HCT116 (cell line): ENCODE measurements around the gene SV2A.

ENCODE experiments used
- EGR1 ChIP-seq: IDR thresholded peaks from 2 replicates; pipeline ENCODE4 v1.6.1; 2012; ENCODE audit warnings: low read depth
- ELF1 ChIP-seq: IDR thresholded peaks from 2 replicates; pipeline ENCODE4 v1.6.1; 2012; ENCODE audit warnings: low read depth, borderline replicate concordance
- EZH2 ChIP-seq: fragments of 200-600 bp; sonication (generic); IDR thresholded peaks from 2 replicates; pipeline ENCODE4 v1.6.1; 2017; ENCODE audit warnings: antibody characterized with exemption, mixed run types
- EZH2phosphoT487 ChIP-seq: fragments of 200-600 bp; IDR thresholded peaks from 2 replicates; pipeline ENCODE4 v1.6.1; 2018; ENCODE audit warnings: antibody characterized with exemption, borderline replicate concordance
- JUND ChIP-seq: IDR thresholded peaks from 2 replicates; pipeline ENCODE4 v1.6.1; 2012
- POLR2AphosphoS5 ChIP-seq: IDR thresholded peaks from 2 replicates; pipeline ENCODE4 v1.6.1; 2011; ENCODE audit warnings: mild to moderate bottlenecking, low read depth, low read length, moderate library complexity
- RAD21 ChIP-seq: IDR thresholded peaks from 2 replicates; pipeline ENCODE4 v1.6.1; 2012; ENCODE audit warnings: low read depth, mild to moderate bottlenecking
- SP1 ChIP-seq: IDR thresholded peaks from 2 replicates; pipeline ENCODE4 v1.6.1; 2012; ENCODE audit warnings: low read depth
- SRF ChIP-seq: IDR thresholded peaks from 2 replicates; pipeline ENCODE4 v1.6.1; 2012; ENCODE audit warnings: low read depth
- TF ChIP-seq, protein P1 (sequence below), 3 experiments: fragments of 200-600 bp in 1 of 3; sonication (generic) in 1 of 3; IDR thresholded peaks in 2 of 3; conservative IDR thresholded peaks in 1 of 3; 2 replicates each; pipeline ENCODE4 v1.5.1; 2012 to 2017; ENCODE audit warnings: low read depth in 2 of 3, low read length in 2 of 3, antibody characterized with exemption in 1 of 3, borderline replicate concordance in 1 of 3, control low read depth in 1 of 3, mild to moderate bottlenecking in 1 of 3, mixed read lengths in 1 of 3, mixed run types in 1 of 3, moderate library complexity in 1 of 3; ENCODE audit not compliant: insufficient read depth in 1 of 3
- TF ChIP-seq, protein P2 (sequence below): IDR thresholded peaks from 2 replicates; pipeline ENCODE4 v1.6.1; 2012; ENCODE audit warnings: low read depth
- TF ChIP-seq, protein P3 (sequence below): IDR thresholded peaks from 2 replicates; pipeline ENCODE4 v1.6.1; 2012

DNA sequence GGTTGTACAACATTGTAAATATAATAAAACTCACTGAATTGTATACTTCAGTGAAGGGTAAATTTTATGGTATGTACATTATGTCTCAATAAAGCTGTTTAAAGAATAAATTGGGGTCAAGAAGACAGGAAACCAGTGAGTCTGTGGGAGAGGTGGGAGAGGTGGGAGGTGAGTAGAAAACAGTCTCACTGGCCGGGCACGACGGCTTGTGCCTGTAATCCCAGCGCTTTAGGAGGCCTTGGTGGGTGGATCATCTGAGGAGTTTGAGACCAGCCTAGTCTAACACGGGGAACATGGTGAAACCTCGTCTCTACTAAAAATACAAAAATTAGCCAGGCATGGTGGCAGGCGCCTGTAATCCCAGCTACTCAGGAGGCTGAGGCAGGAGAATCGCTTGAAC, 14.8 kb upstream of the SV2A start:
- TF ChIP-seq SRF (no peak), POLR2AphosphoS5 (no peak), RAD21 (no peak), EZH2phosphoT487 (no peak), SP1 (no peak), JUND (no peak), ELF1 (no peak), EZH2 (no peak), EGR1 (no peak)
- TF ChIP-seq, protein P1, sequence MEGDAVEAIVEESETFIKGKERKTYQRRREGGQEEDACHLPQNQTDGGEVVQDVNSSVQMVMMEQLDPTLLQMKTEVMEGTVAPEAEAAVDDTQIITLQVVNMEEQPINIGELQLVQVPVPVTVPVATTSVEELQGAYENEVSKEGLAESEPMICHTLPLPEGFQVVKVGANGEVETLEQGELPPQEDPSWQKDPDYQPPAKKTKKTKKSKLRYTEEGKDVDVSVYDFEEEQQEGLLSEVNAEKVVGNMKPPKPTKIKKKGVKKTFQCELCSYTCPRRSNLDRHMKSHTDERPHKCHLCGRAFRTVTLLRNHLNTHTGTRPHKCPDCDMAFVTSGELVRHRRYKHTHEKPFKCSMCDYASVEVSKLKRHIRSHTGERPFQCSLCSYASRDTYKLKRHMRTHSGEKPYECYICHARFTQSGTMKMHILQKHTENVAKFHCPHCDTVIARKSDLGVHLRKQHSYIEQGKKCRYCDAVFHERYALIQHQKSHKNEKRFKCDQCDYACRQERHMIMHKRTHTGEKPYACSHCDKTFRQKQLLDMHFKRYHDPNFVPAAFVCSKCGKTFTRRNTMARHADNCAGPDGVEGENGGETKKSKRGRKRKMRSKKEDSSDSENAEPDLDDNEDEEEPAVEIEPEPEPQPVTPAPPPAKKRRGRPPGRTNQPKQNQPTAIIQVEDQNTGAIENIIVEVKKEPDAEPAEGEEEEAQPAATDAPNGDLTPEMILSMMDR (IDR thresholded peaks at IDR 0.05 in 2 of 3, conservative IDR thresholded peaks at IDR 0.05 in 1 of 3; ENCODE audit: borderline replicate concordance in 1 of 3, insufficient read depth in 1 of 3, low read depth in 2 of 3, low read length in 2 of 3): no peak
- TF ChIP-seq, protein P2, sequence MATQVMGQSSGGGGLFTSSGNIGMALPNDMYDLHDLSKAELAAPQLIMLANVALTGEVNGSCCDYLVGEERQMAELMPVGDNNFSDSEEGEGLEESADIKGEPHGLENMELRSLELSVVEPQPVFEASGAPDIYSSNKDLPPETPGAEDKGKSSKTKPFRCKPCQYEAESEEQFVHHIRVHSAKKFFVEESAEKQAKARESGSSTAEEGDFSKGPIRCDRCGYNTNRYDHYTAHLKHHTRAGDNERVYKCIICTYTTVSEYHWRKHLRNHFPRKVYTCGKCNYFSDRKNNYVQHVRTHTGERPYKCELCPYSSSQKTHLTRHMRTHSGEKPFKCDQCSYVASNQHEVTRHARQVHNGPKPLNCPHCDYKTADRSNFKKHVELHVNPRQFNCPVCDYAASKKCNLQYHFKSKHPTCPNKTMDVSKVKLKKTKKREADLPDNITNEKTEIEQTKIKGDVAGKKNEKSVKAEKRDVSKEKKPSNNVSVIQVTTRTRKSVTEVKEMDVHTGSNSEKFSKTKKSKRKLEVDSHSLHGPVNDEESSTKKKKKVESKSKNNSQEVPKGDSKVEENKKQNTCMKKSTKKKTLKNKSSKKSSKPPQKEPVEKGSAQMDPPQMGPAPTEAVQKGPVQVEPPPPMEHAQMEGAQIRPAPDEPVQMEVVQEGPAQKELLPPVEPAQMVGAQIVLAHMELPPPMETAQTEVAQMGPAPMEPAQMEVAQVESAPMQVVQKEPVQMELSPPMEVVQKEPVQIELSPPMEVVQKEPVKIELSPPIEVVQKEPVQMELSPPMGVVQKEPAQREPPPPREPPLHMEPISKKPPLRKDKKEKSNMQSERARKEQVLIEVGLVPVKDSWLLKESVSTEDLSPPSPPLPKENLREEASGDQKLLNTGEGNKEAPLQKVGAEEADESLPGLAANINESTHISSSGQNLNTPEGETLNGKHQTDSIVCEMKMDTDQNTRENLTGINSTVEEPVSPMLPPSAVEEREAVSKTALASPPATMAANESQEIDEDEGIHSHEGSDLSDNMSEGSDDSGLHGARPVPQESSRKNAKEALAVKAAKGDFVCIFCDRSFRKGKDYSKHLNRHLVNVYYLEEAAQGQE: no peak
- TF ChIP-seq, protein P3, sequence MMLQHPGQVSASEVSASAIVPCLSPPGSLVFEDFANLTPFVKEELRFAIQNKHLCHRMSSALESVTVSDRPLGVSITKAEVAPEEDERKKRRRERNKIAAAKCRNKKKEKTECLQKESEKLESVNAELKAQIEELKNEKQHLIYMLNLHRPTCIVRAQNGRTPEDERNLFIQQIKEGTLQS: no peak
